GM15510 (cell line): ENCODE data around the gene SUPT3H.

Source experiments
- POLR2A ChIP-seq: IDR thresholded peaks from 3 replicates; pipeline ENCODE4 v1.6.1; 2011; ENCODE audit warnings: borderline replicate concordance; ENCODE audit not compliant: insufficient read length; ENCODE audit errors: extremely low read depth

Gene SUPT3H

DNA sequence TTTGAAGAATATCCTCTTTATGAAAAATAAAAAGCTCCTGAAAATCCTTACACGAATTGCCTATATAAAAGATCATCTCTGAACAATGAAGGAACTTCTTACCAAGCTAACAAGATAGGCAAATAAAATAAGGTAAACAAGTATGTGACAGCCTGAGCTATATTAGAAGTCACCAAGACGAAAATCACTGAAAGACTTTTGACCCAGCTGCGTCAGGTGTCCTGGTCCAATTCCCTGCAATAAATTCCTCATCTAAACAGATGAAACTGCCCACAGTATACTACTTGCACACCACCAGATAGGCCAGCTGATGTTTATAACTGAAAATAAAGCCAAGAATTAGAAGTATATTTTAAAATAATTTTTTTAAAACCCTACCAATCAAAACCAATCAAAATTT is 117.0 kb downstream of the SUPT3H start:
- no peak for TF ChIP-seq POLR2A

DNA sequence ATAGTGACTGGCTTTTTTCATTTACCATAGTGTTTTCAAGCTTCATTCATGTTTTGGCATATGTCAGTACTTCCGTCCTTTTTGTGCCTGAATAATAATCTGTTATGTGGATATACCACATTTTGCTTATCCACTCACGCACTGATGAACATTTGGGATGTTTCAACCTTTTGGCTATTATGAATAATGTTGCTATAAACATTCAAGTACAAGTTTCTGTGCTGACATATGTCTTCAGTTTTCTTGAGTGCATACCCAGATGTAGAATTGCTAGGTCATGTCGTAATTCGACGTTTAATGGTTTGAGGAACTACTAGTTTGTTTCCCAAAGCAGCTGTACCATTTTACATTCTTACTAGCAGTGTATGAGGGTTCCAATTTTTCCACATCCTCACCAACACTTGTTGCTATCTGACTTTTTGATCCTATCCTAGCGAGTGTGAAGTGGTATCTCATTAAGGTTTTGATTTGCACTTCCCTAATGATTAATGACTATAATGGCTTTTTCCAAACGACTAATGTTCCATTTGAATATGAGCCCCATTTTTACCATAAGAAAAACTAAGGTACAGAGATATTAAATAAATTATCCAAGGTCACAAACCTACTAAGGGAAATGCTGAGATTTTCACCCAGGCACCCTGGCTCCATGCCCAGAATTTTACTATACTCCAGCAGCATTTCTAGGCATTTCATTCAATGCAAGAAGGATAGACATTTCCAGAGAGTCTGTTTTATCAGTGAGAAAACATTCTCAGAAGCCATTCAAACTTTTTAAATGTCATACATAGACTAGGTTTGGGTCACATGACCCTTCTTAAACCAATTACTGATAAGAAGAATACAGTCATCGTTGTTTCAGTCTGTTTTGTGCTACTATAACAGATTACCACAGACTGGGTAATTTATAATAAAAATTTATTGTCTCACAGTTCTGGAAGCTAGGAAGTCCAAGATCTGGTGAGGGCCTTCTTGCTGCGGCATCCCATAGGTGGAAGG is 120.7 kb downstream of the SUPT3H start:
- no peak for TF ChIP-seq POLR2A

DNA sequence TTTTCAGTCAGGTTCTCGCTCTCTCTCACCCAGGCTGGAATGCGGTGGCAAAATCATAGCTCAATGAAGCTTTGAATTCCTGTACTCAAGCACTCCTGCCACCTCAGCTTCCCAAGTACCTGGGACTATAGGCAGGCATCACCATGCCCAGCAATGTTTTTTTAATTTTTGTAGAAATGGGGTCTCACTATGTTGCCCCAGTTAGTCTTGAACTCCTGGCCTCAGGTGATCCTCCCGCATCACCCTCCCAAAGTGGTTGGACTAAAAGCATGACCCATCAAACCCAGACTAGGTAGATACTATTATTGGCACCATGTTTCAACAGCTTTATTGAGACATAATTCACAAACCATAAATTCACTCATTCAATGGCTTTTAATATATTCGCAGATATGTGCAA is 122.3 kb downstream of the SUPT3H start:
- no peak for TF ChIP-seq POLR2A

DNA sequence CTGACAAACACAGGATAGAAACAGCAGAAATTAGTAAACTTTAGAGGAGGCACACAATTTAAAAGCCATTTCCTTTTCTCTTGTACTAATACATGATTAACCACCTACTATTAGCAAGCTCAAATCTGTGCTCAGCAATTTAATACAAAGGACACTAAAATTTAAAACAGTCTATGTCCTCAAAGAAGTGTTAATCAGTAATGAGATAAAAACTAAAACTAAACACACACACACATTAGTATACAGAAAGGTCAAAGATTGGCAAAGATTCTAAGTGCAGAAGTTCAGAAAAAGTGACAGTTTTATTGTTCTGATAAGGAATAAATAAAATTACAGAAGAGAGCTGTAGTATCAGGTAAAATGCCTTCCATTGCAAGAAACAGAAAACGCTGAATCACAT is 123.5 kb downstream of the SUPT3H start:
- no peak for TF ChIP-seq POLR2A

DNA sequence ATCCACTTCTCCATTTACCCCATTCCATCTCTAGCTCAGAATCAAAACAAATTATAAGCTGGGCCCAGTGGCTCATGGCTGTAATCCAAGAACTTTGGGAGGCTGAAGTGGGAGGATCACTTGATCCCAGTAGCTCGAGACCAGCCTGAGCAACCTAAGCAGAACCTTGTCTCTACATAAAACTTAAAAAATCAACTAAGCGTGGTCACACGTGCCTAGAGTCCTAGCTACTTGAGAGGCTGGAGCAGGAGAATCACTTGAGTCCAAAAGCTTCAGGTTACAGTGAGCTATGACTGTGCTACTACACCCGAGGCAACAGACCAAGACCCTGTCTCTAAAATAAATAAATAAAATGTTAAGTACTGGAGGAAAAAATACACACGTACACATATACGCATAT is 124.3 kb downstream of the SUPT3H start:
- TF ChIP-seq POLR2A, result no peak

DNA sequence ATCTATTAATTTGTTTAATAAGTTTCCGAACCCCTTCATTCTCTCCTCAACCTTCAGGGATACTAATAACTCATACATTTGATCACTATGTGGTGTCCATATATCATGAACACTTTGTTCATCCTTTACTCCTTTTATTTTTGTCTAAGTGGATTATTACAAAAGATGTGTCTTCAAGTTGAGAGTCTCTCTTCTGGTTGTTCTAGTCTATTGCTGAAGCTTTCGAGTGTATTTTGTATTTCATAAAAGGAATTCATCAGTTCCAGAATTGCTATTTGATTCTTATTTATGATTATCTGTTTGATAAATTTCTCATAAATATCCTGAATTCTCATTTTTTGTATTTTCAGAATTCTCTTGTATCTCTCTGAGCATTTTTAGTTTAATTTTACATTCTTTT is 146.1 kb downstream of the SUPT3H start:
- TF ChIP-seq POLR2A, result no peak

DNA sequence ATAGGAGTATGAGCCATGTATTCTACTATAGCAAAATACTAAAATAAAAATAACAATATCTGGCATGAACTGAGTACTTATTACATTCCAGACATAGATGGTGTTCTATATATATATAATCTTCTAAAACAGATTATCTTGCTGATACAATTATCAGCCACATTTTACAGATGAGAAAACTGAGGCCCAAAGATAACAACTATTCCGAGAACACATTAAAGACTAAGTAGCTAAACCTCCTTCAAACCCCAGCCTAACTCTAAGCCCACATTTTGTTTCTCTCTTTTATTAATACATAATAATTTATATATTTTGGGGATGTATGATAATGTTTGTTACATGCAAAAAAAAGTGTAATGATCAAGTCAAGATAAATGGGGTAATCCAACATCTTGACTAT is 148.3 kb downstream of the SUPT3H start:
- TF ChIP-seq POLR2A, result no peak

DNA sequence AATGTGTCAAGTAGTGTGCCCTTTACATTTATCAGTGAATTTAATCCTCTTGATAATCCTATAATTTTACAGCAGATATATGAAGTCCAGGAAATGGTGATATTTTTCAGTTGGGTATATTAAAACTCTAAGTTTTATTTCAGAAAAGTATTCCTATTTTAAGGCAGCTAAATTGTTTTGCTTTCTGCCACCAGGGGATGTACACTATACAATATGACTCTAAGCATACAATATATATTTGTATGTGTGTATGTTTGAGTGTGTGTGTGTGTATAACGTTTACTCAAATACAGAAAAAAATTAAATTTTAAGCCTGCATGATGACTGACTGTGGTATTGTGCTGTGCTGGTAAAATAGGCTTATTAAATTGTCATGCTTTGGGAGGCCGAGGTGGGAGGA is 151.7 kb downstream of the SUPT3H start:
- TF ChIP-seq POLR2A, result no peak

DNA sequence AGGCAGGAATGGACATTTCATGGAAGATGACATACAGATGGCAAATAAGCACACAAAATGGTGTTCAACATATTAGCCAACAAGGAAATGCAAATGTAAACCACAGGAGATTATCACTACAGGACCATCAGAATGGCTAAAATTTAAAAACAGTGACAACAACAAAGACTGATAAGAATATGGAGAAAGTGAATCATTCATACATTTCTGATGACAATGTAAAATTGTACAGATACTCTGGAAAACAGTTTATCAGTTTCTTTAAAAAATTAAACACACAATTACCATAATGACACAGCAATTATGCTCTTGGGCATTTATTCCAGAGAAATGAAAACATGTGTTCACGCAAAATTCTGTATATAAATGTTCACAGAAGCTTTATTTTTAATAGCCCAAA is 155.4 kb downstream of the SUPT3H start:
- TF ChIP-seq POLR2A, result no peak

DNA sequence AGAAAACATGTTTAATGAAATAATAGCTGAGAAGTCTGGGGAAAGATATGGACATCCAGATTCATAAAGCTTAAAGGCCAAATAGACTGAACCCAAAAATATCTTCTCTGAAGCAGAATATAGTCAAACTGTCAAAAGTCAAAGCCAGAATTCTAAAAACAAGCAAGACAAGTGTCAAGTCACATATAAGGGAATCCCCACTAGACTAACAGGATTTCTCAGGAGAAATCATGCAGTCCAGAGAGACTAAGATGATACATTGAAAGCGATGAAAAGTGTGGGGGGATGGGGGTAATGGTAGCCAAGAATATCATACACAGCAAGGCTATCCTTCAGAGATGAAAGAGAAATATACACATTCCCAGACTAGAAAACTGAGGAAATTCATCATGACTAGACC is 162.0 kb downstream of the SUPT3H start:
- no peak for TF ChIP-seq POLR2A

DNA sequence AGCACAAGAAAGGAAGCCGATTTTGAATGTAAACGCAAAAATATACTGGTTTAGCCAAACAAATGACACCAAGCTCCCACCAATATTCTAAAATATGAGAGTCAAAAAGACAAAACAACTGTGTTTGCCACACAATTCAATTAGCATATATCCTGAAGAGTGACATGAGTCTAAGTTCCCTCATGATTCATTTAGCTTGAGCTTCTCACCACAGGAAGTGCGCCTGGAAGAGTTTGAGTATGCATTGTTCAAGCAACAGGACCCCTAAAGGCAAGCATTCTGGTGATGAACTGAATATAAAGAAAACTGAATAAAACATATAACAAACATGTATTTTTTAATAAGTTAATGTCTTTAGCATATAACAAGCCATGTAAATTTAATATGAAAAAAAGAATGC is 164.8 kb downstream of the SUPT3H start:
- TF ChIP-seq POLR2A, result no peak

DNA sequence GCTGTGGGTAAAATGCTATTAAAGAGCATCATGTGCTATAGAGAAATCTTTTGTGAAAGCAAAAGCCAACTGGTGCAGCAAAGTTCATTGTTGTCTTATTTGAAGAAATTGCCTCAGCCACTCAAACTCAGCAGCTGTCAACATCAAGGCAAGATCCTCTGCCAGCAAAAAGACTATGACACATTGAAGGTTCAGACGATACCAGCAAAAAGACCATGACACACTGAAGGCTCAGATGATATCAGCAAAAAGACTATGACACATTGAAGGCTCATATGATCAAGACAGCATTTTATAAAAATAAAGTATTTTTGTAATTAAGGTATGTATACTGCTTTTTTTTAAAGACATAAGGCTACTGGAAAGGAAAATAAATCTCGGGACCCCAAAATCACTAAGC is 168.0 kb downstream of the SUPT3H start:
- no peak for TF ChIP-seq POLR2A

DNA sequence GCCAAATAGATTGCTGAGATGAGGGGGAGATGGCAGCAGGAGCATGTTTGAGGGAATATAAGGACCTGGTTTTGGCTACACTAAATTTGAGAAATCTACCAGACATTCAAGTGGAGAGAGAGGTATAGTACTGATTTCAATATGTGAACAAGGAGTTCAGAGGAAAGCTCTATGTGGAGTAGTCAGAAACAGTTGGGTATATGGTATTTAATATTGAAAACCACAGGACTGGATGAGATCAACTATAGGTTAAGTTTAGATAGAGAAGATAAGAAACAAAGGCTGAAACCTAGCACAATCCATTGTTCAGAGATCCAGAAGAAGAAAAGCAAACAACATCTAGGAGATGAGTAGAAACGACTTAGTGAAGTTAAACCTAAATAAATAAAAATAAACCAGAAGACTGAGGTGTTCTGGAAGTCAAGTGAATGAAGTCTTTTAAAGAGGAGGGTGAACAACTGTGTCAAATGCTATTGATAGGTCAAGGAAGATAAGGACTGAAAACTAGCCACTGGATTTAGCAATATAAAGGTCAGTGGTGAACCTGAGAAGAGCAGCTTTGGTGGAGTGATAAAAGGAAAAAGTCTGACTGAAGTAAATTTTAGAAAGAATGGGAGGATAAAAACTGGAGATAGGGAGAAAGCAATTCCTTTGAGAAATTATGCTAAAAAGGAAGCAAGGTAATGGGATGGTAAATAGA is 170.8 kb downstream of the SUPT3H start:
- TF ChIP-seq POLR2A, result no peak

DNA sequence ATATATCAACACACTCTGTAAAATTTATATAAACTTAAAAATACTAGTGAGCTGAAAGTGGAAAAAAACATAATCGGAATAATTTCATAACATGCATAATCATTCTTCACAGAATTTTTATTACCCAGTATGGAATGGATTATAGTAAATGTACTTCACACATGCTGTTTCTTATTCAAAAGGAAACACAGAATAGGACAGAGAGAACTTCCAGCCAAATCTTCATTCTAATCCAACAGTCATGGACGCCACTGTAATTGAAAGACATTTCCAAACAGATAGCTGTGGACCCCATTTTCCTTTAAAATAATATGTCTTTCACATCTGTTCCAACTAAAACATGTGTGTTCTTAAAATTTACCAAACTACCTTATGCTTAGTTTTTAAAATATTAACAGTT is 176.2 kb downstream of the SUPT3H start:
- TF ChIP-seq POLR2A, result no peak

DNA sequence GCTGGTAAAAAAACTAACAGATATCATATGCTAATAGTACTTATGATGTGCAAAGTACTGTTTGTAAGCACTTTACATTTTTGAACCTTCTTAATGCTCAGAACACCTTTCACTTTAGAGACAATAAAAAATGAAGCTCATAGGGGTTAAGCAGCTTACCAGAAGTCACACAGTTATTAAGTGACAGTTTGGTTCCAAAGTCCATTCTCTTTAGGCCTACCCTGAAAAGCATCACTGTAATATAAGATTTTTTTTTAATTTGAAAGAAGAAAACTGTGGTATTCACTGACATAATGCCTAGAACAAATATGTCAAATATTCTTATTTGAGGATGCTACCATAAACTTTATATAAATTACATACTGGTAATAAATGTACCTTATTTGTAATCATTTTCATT is 177.2 kb downstream of the SUPT3H start:
- no peak for TF ChIP-seq POLR2A

DNA sequence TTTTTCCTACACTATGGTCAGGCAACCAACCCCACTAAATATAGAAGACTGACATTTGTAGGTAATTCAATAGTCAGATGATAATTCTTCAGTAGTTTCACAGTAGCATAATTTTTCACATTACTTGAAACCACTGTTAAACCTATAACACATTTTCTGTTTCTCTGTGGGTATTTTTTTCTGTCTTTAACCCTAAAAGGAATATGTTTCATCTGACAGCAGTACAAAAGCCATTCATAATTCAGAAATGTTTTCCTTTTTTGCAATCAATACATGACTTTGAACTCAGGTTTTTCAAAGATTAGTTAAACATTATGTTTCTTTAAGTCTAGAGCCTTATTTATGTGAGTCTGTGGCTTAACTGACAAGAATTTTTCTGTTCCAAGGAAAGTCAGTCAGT is 178.2 kb downstream of the SUPT3H start:
- no peak for TF ChIP-seq POLR2A

DNA sequence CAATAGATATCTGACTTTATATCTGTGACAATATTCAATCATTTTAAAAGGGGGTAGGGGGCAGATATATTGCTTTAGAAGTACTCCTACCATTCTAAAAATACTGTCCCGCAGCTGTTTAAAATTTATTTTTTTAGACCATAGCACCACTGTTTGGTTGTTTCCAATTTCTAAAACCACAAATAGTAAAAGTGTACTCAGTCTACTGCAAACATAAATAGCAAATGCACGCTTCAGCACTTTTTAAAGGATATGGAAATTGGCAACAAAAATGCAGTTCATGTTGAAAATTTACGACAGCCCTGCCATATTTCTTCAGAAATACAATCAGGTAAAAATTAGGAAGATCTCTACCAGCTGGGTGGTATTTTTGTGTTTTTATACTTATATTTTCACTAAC is 181.6 kb downstream of the SUPT3H start:
- TF ChIP-seq POLR2A, result no peak

DNA sequence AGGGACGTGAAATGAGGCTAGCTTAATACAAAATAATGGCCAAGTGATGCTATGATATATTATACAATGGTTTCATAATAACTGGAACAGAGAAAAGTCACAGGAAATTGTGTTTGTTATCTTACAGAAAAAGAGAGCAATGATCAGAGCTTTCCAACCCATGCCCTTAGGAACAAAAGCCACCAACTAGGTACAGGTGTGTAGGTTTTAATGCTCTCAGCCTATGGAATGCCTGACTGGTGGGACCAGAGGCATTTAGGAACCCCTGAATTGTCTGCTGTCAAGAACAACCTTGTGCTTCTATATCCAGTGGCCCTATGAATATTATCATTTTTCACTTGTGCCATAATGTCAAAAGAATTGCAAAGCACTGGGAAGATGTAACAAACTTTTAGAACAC is 182.6 kb downstream of the SUPT3H start:
- no peak for TF ChIP-seq POLR2A
